GM19324 (cell line): ENCODE results near the gene FNDC11.
A peak's percentile ranks its signal among the peaks of the same experiment; 100 is the strongest.

Experiments
- ATAC-seq: cut with Tn5 transposase; IDR thresholded peaks from one replicate; pipeline ENCODE4 v1.9.1; 2021; ENCODE audit warnings: mild to moderate bottlenecking, moderate library complexity; ENCODE audit not compliant: unreplicated experiment, low FRiP score

The FNDC11 gene

DNA sequence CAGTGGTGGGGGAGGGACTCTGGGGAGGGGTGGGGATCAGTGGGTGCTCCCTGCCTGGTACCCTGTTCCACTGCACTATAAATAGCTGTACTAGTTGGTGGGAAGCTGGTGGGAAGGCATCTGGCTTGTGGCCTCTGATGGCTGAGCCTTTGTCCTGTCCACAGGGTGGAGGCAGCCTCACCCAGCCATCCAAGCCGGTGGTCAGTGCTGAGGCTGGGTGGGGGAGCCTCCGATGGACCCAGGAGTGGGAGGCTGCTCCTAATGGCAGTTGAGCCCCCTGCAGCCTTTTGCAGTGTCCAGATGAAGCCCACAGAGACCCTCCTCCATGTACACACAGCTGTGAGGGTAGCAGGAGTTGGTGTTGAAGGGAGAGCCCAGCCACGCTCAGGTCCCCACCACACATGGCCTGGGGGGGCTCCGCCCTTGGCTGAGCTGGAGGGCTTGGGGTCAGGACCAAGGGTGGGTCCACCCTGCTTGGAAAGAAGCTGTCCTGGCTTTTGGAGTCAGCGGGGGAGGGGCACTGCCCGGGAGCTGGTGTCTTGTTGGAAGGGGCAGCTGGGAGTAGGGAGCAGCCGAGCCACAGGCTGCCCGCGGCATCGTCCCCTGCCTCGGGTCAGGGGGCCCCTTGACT lies 30.9 kb upstream of the FNDC11 start:
- no peak for ATAC-seq

DNA sequence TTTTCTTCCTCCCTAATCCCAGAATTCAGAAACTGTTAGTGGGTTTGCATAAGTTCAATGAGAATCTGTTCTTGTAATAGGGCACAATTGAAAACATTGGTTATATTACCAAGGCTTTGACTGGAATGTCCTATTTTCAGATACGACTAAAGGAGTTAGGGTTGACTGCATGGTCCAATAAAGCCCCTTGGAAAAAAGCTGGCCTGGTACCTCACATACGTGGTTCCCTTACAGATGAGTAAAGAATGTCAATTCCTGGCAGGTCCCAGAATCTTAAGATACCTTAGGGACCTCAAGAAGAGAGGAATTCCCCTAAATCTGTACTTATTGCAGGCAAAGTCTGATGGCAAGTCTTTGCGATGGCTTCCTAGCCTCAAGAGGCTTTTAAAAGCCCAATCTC lies 28.8 kb upstream of the FNDC11 start:
- ATAC-seq, result no peak

DNA sequence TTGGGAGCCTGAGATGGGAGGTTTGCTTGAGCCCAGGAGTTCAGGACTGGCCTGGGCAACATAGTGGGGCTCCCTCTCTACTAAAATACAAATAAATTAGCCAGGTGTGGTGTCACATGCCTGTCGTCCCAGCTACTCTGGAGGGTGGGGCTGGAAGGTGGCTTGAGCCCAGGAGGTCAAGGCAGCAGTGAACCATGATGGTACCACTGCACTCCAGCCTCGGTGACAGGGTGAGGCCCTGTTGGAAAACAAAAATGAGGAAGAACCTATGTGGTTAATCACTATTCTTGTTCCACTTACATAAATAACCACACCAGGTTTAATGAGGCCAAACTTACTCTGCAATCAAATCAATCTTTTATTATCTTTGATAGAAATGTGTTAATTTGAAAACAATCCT lies 28.0 kb upstream of the FNDC11 start:
- no peak for ATAC-seq

- ATAC-seq, result no peak
Observed at GRCh38 chr20:63527184-63527583, 26.8 kb upstream of the FNDC11 start.

- ATAC-seq, result no peak
Observed at GRCh38 chr20:63529180-63529860, 24.6 kb upstream of the FNDC11 start.

- no peak for ATAC-seq
Observed at GRCh38 chr20:63529861-63530787, 23.8 kb upstream of the FNDC11 start.

- no peak for ATAC-seq
Observed at GRCh38 chr20:63530788-63531160, 23.2 kb upstream of the FNDC11 start.

- no peak for ATAC-seq
Observed at GRCh38 chr20:63531686-63532448, 22.1 kb upstream of the FNDC11 start.

- no peak for ATAC-seq
Observed at GRCh38 chr20:63532449-63532971, 21.4 kb upstream of the FNDC11 start.

DNA sequence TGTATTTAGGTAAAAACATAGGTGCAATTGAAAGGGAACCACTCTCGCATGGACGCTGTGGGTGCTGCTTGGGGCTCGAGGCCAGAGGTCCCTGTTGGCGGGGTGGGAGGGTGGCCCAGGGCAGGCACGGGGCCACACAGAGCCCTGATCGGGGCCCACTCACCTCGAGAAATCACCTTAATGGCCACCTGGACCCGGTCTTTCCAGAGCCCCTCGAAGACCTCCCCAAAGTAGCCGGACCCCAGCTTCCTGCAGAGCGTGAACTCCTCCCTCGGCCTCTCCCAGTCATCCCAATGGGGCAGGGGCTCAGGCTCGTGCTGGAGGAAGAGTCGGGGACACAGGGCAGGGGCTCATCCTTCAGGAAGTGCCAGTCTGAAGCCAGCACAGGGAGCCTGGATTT lies 20.6 kb upstream of the FNDC11 start:
- ATAC-seq, result no peak

GRCh38 chr20:63533871-63534393 lies 20.0 kb upstream of the FNDC11 start:
- ATAC-seq, result no peak

DNA sequence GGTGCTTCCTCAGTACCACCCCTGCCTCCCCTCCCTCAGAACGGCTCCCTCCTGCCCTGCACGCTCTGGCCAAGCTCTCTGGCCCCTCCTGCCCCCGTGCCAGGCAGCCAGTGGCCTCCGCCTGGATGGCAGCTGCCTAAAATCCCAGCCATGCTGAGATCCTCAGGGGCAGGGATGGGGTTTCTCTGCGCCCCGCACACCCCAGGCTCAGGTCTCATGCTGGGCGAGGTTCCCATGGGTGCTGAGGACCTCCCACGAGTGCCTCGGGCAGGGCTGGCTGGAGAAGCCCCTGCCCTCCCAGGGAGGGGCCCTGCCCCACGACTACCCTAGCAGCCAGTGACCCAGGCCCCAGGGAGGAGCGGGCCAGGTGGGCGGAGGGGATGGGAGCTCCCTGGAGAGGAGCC lies 19.5 kb upstream of the FNDC11 start:
- ATAC-seq, result no peak

GRCh38 chr20:63534831-63535651 lies 18.9 kb upstream of the FNDC11 start:
- no peak for ATAC-seq

DNA sequence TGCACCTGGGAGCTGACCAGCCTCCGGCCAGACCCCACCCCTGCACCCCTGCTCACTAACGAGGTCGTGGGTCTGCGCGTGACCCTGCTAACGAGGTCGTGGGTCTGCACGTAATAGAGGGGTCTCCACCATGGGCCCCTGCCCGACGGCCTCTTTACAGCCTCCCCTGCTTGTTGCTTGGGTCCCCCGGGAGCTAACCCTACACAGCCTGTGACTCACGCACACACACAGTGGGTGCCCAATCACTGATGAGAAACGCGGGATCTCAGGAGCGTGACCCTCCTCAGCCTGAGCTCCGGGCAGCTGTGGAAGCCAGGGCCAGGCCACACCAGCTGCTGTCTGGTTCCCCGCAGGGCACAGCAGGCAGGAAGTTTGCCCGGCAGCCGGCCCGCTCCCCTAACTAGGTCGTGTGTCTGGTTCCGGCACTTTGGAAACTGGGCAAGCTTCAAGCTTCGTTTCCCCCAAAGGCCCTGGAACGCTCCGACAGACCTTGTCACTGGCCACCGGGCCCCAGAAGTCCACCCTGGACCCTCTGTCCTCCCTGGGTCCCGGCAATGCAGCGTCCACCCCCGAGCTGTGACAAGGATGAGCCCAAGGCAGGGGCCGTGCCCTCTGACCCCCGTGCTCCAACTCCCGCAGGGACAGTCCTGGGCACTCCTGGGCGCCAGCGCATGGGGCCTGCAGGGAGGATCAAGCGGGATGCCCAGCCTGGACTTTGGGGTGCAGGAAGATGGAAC lies 17.6 kb upstream of the FNDC11 start:
- ATAC-seq, result no peak

DNA sequence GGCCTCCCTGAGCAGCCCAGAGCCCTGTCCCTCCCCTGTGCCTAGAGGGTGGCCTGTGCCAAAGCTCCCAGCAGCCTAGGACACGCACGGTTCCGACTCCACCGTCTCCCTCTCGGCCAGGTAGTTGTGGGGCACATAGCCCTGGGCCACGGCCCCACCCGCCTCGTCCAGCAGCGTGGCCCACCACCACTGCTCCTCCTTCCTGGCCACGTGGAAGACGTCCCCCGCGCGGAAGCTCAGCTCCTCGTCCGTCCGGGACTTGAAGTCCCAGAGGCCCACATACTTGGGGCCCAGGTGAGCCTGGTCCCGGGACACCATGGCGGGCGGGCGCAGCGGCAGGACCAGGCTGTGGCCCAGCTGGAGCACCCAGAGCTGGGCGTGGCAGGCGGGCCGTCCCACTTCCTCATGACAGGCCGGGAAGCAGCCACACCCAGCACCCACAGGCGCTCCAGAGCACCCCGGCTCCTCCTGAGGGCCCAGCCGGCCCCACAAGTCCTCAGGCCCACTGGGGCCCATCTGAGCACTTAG lies 16.9 kb upstream of the FNDC11 start, which contains the start of gene PTK6:
PTK6 (minus strand) TSS at position 380 of the 528 bp plus-strand sequence; CDS start at position 318, 62 bp downstream.
- ATAC-seq, result no peak

GRCh38 chr20:63537525-63538203 lies 16.3 kb upstream of the FNDC11 start:
- ATAC-seq, result peak; percentile 93

DNA sequence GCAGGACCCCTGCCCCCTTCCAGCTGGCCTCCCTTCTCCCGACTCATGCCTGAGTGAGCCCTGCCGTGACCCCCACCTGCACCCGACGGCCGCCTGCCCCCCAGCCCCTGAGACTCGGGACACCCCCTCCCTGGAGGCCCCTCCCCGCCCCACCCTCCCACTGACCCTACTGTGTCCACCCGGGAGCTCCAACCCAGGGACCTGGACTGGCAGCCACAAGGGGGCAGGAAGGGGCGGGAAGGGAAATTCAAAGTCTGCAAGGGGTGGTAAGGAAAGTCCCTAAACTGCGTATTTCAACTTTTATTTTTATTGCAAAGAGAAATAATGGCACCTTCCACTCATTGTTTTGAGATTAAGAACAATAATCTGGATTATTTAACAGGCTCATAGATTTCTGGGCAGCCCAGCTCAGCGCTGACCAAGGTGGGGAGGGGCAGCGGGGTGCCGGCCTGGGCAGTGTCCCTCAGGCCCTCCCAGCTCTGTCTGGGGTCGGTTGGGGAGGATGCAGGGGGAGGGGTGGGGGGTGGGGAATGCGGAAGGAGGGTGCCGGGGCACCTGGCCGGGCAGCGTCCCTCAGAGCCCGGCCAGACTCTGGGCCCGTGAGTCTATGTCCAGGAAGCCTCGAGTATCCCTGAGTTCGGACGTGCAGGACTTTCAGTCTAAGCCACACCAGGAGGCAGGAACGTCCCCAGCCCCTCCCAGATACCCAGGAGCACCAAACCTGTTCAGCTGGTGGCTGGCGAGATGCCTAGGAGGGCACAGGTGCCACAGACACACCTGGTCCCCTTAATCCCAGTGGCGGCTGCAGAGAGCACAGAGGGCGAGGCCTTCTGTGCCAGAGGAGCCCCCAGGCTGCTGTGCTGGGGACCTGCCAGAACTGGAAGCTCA lies 15.5 kb upstream of the FNDC11 start:
- ATAC-seq, result no peak
